Kidney (tissue), 14 donors: ENCODE data around the gene KCNIP1. TPM values are rescaled to one million over a fixed set of nuclear protein-coding genes. Genes with fewer than 3 reads are reported as not detected.

Experiments used
- DNase-seq, 5 donors: peaks; one replicate each; pipeline ENCODE4 v3.0.0-alpha.2; 2013 to 2020
- FAIRE-seq: peaks from 2 replicates; lab custom pipeline; 2012; peaks lifted over from hg19 to GRCh38; lab: Jason Lieb, UNC
- H3K27ac ChIP-seq, 2 donors: one replicate each; pipeline ENCODE4 v1.7.0; 2013; ENCODE audit warnings: low read depth in 2 of 2, low read length in 2 of 2, inconsistent platforms in 1 of 2
- H3K27me3 ChIP-seq: one replicate; pipeline ENCODE4 v1.7.1; 2013; ENCODE audit warnings: low read length, inconsistent platforms; ENCODE audit not compliant: control insufficient read depth, insufficient read depth
- H3K36me3 ChIP-seq, 3 donors: one replicate each; pipeline versions ENCODE4 v1.7.0 to v1.7.1; 2013; ENCODE audit warnings: low read length in 3 of 3, control low read depth in 1 of 3, inconsistent platforms in 1 of 3; ENCODE audit not compliant: insufficient read depth in 3 of 3, control insufficient read depth in 2 of 3
- H3K4me1 ChIP-seq, 3 donors: one replicate each; pipeline versions ENCODE4 v1.7.0 to v1.7.1; 2013; ENCODE audit warnings: low read length in 3 of 3, inconsistent platforms in 1 of 3, low read depth in 1 of 3; ENCODE audit not compliant: control insufficient read depth in 2 of 3, insufficient read depth in 2 of 3
- H3K4me3 ChIP-seq, 3 donors: one replicate each; pipeline versions ENCODE4 v1.7.0 to v1.8.1; 2013; ENCODE audit warnings: low read length in 3 of 3, control low read depth in 1 of 3, inconsistent platforms in 1 of 3
- H3K9ac ChIP-seq, 3 donors: one replicate each; pipeline versions ENCODE4 v1.7.0 to v1.7.1; 2013; ENCODE audit warnings: low read length in 3 of 3, control low read depth in 1 of 3, inconsistent platforms in 1 of 3
- H3K9me3 ChIP-seq, 3 donors: one replicate each; pipeline versions ENCODE4 v1.7.0 to v1.7.1; 2013; ENCODE audit warnings: low read length in 3 of 3, control low read depth in 1 of 3, inconsistent platforms in 1 of 3; ENCODE audit not compliant: control insufficient read depth in 2 of 3, insufficient read depth in 1 of 3
- intact Hi-C: fragments of 100-400 bp; cut with DNase I; formaldehyde crosslinking; loops from one replicate; pipeline ENCODE4 v1.11.1; 2022
- polyA plus RNA-seq: library from polyadenylated mRNA; stranded (reverse); fragments of 350-450 nt; fragmentation: Illumina TruSeq; extraction: RNeasy Lipid Tissue Mini Kit (QIAGEN cat#74804); gene quantifications from one replicate; pipeline ENCODE4 v1.2.3, GENCODE V29; 2014; ENCODE audit warnings: low read depth, low replicate concordance; ENCODE audit not compliant: insufficient read depth
- total RNA-seq: library from RNA; stranded (reverse); fragmentation: NEBNext Ultra II Directional; extraction: Animal tissue kit (Norgen Biotek cat#: 25700); gene quantifications from one replicate; pipeline ENCODE4 v1.2.1, GENCODE V29; 2021
- TF ChIP-seq, protein P1 (sequence below): IDR thresholded peaks from 3 replicates; pipeline ENCODE4 v1.5.1; 2012; ENCODE audit warnings: mild to moderate bottlenecking, moderate library complexity, borderline replicate concordance; ENCODE audit not compliant: insufficient read depth; ENCODE audit errors: extremely low read depth
- donor health status: control.
- donor health status: control.
- donor health status: control.
- donor health status: control.
- donor health status: control.
- donor health status: DM: yes; HTN: yes; CAD: no.
- donor health status: Normal renal cell carcinoma (clear cell type).

The KCNIP1 gene
- total and polyA plus RNA-seq, 2 donors from 2014 or later: 1.8 to 3.1 TPM

DNA sequence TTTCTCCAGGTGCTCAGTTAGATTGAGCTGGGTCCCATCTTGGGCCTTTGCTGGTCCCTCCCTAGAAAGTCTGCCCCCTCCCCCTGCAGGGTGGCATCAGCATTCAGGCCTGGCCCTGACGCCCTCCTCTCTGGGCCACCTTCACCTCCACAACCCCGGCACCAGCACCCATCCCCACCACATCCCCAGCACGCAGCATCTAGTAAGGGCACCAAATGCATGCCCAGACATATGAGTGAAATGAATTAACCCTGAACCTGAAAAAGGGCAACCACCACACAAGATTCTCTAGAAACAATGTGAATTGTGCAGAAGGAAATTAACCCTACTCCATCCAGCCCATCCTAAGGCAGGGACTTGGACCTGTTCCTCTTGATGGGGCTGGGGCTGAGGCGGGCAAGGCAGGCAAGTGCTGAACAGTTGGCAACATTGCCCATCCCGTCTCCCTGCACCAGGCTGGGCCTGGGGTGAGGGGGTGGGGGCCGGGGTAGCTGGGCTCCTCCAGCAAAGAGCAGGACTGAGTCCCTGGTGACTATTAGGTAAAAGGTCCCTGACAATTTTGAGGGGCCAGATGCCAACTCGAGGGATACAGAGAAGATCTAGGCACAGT, 125.9 kb downstream of the KCNIP1 start:
- DNase-seq (no peak), FAIRE-seq (no peak)
- Histone ChIP-seq H3K36me3 (no peaks in the 10 kb centered on the region), H3K4me3 (no peak overlapping the region), H3K27ac (no peak overlapping the region), H3K27me3 (no peaks in the 10 kb centered on the region), H3K9me3 (no peaks in the 10 kb centered on the region), H3K4me1 (peaks cover 0 to 10% (median 10%) of the 10 kb centered on the region in 3 donors), H3K9ac (no peak overlapping the region)
- TF ChIP-seq, protein P1, sequence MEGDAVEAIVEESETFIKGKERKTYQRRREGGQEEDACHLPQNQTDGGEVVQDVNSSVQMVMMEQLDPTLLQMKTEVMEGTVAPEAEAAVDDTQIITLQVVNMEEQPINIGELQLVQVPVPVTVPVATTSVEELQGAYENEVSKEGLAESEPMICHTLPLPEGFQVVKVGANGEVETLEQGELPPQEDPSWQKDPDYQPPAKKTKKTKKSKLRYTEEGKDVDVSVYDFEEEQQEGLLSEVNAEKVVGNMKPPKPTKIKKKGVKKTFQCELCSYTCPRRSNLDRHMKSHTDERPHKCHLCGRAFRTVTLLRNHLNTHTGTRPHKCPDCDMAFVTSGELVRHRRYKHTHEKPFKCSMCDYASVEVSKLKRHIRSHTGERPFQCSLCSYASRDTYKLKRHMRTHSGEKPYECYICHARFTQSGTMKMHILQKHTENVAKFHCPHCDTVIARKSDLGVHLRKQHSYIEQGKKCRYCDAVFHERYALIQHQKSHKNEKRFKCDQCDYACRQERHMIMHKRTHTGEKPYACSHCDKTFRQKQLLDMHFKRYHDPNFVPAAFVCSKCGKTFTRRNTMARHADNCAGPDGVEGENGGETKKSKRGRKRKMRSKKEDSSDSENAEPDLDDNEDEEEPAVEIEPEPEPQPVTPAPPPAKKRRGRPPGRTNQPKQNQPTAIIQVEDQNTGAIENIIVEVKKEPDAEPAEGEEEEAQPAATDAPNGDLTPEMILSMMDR: no peak
- intact Hi-C loops: loop anchor here (5.0 to 10.0 kb wide), 2 partner anchors 165 to 192 kb away; no protein-coding TSS in a partner anchor

DNA sequence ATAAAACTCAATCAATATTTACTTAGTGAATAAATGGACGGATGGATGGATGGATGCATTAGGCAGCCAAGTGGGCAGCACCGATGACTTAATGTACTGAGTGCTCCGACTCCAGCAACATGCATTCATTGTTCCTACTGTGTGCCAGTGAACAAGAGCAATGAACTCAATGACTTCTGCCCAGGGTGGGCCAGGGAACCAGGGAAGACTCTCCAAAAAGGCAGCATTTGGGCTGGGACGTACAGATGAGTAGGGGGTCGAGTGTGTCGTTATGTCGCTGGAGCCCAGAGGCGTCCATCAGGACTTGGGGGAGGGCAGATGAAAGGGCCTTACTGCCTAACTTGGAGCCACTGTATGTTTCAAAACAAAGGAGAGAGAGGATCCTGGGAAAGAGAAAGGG, 126.4 kb downstream of the KCNIP1 start:
- no peak overlapping the region for H3K27ac ChIP-seq
- intact Hi-C loops: loop anchor here (10.0 kb wide), 1 partner anchor 165 kb away; no protein-coding TSS in a partner anchor
- H3K9ac ChIP-seq: no peak overlapping the region
- peaks cover 0 to 10% (median 10%) of the 10 kb centered on the region in 3 donors for H3K4me1 ChIP-seq
- FAIRE-seq (no peak), DNase-seq (no peak)
- no peaks in the 10 kb centered on the region for H3K9me3 ChIP-seq
- H3K36me3 ChIP-seq: no peaks in the 10 kb centered on the region
- TF ChIP-seq, protein P1: no peak
- H3K27me3 ChIP-seq: no peaks in the 10 kb centered on the region
- no peak overlapping the region for H3K4me3 ChIP-seq

DNA sequence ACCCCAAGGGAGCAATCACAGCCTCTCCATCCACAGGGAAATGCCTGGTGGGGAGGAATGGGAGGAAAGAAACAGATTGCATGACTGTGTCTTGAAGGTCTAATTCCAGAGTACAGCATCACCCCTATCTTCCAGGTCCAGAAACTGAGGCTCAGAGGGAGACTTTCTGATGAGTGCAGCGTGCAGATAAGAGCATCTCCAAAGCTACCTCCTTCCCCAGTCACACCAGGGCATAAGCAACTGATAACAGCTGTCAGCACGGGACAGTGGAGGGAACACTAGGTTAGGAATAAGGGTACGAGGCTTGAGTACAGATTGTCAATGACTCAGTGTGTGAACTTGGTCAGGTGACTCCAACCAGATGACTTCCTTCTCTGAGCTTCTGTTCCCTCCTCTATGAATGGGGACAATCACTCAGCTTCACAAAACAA, 126.9 kb downstream of the KCNIP1 start:
- TF ChIP-seq, protein P1: no peak
- FAIRE-seq (no peak), DNase-seq (no peak)
- Histone ChIP-seq H3K27ac (no peak overlapping the region), H3K9me3 (no peaks in the 10 kb centered on the region), H3K4me3 (no peak overlapping the region), H3K4me1 (peaks cover 0 to 10% (median 10%) of the 10 kb centered on the region in 3 donors), H3K36me3 (no peaks in the 10 kb centered on the region), H3K27me3 (no peaks in the 10 kb centered on the region), H3K9ac (no peak overlapping the region)
- intact Hi-C loops: loop anchor here (10.0 kb wide), 1 partner anchor 164 kb away; no protein-coding TSS in a partner anchor
